Measurements from ENCODE around the gene IL1RAPL1. TPM values are rescaled to one million over a fixed set of nuclear protein-coding genes. Genes with fewer than 3 reads are reported as not detected.
"Not testable (repeated sequence)": the region's sequence is repeated elsewhere in the genome, so short reads cannot be mapped to it uniquely, and the experiment has no call there.

IL1RAPL1 gene
- total and polyA plus RNA-seq, 9 of the 15 experiments (the other 6 are each of a cell fraction or from before 2014, with no cell fraction given), result 0.04 to 0.07 (median 0.04) TPM; not detected in 6

DNA sequence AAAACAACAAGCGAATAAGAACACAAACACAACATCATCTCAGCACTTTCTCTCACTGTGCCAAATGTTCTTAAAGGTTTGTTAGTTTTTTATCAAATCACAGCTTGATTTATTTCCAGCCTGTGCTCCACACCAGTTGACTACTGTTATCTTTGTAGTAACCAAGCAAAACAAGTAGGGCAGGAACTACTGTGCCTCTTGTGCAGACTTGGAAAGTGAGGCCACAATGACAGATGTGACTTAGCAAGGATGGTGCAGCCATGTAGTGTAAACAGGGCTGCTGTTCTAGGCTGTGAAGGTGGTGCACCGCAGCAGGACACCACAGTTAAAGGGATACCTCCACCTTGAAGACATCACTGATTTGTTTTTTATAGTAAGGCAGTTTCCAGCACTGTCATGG is 170.0 kb downstream of the IL1RAPL1 start (continued):
- TF ChIP-seq, protein P1, sequence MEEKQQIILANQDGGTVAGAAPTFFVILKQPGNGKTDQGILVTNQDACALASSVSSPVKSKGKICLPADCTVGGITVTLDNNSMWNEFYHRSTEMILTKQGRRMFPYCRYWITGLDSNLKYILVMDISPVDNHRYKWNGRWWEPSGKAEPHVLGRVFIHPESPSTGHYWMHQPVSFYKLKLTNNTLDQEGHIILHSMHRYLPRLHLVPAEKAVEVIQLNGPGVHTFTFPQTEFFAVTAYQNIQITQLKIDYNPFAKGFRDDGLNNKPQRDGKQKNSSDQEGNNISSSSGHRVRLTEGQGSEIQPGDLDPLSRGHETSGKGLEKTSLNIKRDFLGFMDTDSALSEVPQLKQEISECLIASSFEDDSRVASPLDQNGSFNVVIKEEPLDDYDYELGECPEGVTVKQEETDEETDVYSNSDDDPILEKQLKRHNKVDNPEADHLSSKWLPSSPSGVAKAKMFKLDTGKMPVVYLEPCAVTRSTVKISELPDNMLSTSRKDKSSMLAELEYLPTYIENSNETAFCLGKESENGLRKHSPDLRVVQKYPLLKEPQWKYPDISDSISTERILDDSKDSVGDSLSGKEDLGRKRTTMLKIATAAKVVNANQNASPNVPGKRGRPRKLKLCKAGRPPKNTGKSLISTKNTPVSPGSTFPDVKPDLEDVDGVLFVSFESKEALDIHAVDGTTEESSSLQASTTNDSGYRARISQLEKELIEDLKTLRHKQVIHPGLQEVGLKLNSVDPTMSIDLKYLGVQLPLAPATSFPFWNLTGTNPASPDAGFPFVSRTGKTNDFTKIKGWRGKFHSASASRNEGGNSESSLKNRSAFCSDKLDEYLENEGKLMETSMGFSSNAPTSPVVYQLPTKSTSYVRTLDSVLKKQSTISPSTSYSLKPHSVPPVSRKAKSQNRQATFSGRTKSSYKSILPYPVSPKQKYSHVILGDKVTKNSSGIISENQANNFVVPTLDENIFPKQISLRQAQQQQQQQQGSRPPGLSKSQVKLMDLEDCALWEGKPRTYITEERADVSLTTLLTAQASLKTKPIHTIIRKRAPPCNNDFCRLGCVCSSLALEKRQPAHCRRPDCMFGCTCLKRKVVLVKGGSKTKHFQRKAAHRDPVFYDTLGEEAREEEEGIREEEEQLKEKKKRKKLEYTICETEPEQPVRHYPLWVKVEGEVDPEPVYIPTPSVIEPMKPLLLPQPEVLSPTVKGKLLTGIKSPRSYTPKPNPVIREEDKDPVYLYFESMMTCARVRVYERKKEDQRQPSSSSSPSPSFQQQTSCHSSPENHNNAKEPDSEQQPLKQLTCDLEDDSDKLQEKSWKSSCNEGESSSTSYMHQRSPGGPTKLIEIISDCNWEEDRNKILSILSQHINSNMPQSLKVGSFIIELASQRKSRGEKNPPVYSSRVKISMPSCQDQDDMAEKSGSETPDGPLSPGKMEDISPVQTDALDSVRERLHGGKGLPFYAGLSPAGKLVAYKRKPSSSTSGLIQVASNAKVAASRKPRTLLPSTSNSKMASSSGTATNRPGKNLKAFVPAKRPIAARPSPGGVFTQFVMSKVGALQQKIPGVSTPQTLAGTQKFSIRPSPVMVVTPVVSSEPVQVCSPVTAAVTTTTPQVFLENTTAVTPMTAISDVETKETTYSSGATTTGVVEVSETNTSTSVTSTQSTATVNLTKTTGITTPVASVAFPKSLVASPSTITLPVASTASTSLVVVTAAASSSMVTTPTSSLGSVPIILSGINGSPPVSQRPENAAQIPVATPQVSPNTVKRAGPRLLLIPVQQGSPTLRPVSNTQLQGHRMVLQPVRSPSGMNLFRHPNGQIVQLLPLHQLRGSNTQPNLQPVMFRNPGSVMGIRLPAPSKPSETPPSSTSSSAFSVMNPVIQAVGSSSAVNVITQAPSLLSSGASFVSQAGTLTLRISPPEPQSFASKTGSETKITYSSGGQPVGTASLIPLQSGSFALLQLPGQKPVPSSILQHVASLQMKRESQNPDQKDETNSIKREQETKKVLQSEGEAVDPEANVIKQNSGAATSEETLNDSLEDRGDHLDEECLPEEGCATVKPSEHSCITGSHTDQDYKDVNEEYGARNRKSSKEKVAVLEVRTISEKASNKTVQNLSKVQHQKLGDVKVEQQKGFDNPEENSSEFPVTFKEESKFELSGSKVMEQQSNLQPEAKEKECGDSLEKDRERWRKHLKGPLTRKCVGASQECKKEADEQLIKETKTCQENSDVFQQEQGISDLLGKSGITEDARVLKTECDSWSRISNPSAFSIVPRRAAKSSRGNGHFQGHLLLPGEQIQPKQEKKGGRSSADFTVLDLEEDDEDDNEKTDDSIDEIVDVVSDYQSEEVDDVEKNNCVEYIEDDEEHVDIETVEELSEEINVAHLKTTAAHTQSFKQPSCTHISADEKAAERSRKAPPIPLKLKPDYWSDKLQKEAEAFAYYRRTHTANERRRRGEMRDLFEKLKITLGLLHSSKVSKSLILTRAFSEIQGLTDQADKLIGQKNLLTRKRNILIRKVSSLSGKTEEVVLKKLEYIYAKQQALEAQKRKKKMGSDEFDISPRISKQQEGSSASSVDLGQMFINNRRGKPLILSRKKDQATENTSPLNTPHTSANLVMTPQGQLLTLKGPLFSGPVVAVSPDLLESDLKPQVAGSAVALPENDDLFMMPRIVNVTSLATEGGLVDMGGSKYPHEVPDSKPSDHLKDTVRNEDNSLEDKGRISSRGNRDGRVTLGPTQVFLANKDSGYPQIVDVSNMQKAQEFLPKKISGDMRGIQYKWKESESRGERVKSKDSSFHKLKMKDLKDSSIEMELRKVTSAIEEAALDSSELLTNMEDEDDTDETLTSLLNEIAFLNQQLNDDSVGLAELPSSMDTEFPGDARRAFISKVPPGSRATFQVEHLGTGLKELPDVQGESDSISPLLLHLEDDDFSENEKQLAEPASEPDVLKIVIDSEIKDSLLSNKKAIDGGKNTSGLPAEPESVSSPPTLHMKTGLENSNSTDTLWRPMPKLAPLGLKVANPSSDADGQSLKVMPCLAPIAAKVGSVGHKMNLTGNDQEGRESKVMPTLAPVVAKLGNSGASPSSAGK (IDR thresholded peaks at IDR 0.05), result no peak
- TF ChIP-seq MEF2A (IDR thresholded peaks at IDR 0.05; ENCODE audit: control insufficient read depth, low read depth, low read length) (no peak), PURB (CRISPR knock-in tag; IDR thresholded peaks at IDR 0.05; ENCODE audit: low read depth) (no peak), ETV5 (CRISPR knock-in tag; IDR thresholded peaks at IDR 0.05; ENCODE audit: low read depth) (no peak)
- TF ChIP-seq, protein P2, sequence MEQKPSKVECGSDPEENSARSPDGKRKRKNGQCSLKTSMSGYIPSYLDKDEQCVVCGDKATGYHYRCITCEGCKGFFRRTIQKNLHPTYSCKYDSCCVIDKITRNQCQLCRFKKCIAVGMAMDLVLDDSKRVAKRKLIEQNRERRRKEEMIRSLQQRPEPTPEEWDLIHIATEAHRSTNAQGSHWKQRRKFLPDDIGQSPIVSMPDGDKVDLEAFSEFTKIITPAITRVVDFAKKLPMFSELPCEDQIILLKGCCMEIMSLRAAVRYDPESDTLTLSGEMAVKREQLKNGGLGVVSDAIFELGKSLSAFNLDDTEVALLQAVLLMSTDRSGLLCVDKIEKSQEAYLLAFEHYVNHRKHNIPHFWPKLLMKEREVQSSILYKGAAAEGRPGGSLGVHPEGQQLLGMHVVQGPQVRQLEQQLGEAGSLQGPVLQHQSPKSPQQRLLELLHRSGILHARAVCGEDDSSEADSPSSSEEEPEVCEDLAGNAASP (IDR thresholded peaks at IDR 0.05), result no peak

DNA sequence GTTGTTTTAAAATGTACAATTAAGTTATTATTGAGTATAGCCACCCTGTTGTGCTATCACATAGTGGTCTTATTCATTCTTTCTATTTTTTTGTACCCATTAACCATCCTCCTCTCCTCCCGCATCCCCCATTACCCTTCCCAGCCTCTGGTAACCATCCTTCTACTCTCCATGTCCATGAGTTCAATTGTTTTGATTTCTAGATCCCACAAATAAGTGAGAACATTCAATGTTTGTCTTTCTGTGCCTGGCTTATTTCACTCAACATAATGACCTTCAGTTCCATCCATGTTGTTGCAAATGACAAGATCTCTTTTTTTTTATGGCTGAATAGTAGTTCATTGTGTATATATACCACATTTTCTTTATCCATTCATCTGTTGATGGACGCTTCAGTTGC is 179.3 kb downstream of the IL1RAPL1 start:
- H2AFZ ChIP-seq (ENCODE audit: low read depth, low read length); in situ Hi-C loops (cut with MboI); H3K4me2 ChIP-seq (ENCODE audit: insufficient read depth, low read length); ATAC-seq; BruUV-seq (replicated peaks); intact Hi-C loops (cut with micrococcal nuclease); FAIRE-seq; H3K27ac ChIP-seq (ENCODE audit: extremely low read depth, low read depth, low read length); H3K27me3 ChIP-seq (ENCODE audit: control insufficient read depth in 2 of 2, insufficient read depth in 2 of 2, low read length in 2 of 2); H3K4me3 ChIP-seq; H3K36me3 ChIP-seq (ENCODE audit: control insufficient read depth, insufficient read depth, low read length); H3K9ac ChIP-seq (ENCODE audit: insufficient read depth in 1 of 2, low read depth in 2 of 2, low read length in 2 of 2); H3K9me3 ChIP-seq (replicated peaks; ENCODE audit: control insufficient read depth, insufficient read depth, low read depth, low read length); DNase-seq (ENCODE audit: extremely low read depth in 1 of 4, low spot score in 3 of 4); CTCF ChIA-PET (ENCODE audit: low intra/inter-chr PET ratio); H4K20me1 ChIP-seq (replicated peaks; ENCODE audit: control insufficient read depth, insufficient read depth, low read length); POLR2A ChIA-PET; H3K9me1 ChIP-seq (ENCODE audit: control insufficient read depth, insufficient read depth, low read length); H3K79me2 ChIP-seq (ENCODE audit: control insufficient read depth, insufficient read depth, low read length); H3K4me1 ChIP-seq (replicated peaks in 1 of 2; ENCODE audit: control insufficient read depth in 2 of 2, insufficient read depth in 2 of 2, low read length in 2 of 2): not testable (repeated sequence)
- 0% methylated on average over 1 of the region's 2 CpGs for WGBS (ENCODE audit: insufficient coverage, low coverage, missing lambda C conversion rate)

All from K562 (cell line).